ENCODE data around the gene BCL2A1. TPM values are rescaled to one million over a fixed set of nuclear protein-coding genes. Genes with fewer than 3 reads are reported as not detected.

Gene BCL2A1
- total RNA-seq, 1 donor from 2014 or later: 0.26 TPM

DNA sequence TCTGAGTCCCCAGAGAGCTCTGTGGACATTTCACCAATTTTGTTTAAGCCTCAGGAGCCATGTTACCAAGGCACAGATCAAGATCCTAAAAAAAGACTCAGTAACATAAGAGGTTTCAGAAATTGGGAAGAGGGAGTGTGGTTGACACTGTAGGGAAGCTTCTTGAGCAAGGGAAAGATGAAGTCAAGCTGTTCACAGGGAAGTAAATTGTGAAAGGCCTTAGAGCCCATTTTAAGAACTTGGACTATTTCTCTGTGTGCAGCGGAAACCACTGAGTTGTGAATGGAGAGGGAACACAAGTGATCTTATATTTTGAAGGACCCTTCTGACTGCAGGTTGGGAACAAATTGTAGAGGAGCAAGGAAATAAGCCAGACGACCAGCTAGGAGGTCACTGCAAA lies 18.7 kb downstream of the BCL2A1 start:
- Histone ChIP-seq H3K36me3 (ENCODE audit: control insufficient read depth, insufficient read depth, low read length) (no peaks in the 10 kb centered on the region), H3K4me3 (ENCODE audit: low read depth, low read length) (no peak overlapping the region), H3K27me3 (ENCODE audit: control insufficient read depth, insufficient read depth, low read length) (no peaks in the 10 kb centered on the region)
- FAIRE-seq (no peak), DNase-seq (ENCODE audit: low read depth) (no peak)
- TF ChIP-seq, protein P1, sequence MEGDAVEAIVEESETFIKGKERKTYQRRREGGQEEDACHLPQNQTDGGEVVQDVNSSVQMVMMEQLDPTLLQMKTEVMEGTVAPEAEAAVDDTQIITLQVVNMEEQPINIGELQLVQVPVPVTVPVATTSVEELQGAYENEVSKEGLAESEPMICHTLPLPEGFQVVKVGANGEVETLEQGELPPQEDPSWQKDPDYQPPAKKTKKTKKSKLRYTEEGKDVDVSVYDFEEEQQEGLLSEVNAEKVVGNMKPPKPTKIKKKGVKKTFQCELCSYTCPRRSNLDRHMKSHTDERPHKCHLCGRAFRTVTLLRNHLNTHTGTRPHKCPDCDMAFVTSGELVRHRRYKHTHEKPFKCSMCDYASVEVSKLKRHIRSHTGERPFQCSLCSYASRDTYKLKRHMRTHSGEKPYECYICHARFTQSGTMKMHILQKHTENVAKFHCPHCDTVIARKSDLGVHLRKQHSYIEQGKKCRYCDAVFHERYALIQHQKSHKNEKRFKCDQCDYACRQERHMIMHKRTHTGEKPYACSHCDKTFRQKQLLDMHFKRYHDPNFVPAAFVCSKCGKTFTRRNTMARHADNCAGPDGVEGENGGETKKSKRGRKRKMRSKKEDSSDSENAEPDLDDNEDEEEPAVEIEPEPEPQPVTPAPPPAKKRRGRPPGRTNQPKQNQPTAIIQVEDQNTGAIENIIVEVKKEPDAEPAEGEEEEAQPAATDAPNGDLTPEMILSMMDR (IDR thresholded peaks at IDR 0.05; ENCODE audit: insufficient read depth, low read length, severe bottlenecking): no peak

GRCh38 chr15:79950247-79950646 lies 20.7 kb downstream of the BCL2A1 start:
- Histone ChIP-seq H3K4me3 (ENCODE audit: low read depth, low read length) (no peak overlapping the region), H3K27me3 (ENCODE audit: control insufficient read depth, insufficient read depth, low read length) (no peaks in the 10 kb centered on the region), H3K36me3 (ENCODE audit: control insufficient read depth, insufficient read depth, low read length) (no peaks in the 10 kb centered on the region)
- FAIRE-seq (no peak), DNase-seq (ENCODE audit: low read depth) (no peak)
- TF ChIP-seq, protein P1 (IDR thresholded peaks at IDR 0.05; ENCODE audit: insufficient read depth, low read length, severe bottlenecking): no peak

GRCh38 chr15:79948761-79949160 lies 22.2 kb downstream of the BCL2A1 start:
- no peaks in the 10 kb centered on the region for H3K27me3 ChIP-seq (ENCODE audit: control insufficient read depth, insufficient read depth, low read length)
- TF ChIP-seq, protein P1 (IDR thresholded peaks at IDR 0.05; ENCODE audit: insufficient read depth, low read length, severe bottlenecking): no peak
- DNase-seq (ENCODE audit: low read depth) (no peak), FAIRE-seq (no peak)
- H3K36me3 ChIP-seq (ENCODE audit: control insufficient read depth, insufficient read depth, low read length): no peaks in the 10 kb centered on the region
- no peak overlapping the region for H3K4me3 ChIP-seq (ENCODE audit: low read depth, low read length)

DNA sequence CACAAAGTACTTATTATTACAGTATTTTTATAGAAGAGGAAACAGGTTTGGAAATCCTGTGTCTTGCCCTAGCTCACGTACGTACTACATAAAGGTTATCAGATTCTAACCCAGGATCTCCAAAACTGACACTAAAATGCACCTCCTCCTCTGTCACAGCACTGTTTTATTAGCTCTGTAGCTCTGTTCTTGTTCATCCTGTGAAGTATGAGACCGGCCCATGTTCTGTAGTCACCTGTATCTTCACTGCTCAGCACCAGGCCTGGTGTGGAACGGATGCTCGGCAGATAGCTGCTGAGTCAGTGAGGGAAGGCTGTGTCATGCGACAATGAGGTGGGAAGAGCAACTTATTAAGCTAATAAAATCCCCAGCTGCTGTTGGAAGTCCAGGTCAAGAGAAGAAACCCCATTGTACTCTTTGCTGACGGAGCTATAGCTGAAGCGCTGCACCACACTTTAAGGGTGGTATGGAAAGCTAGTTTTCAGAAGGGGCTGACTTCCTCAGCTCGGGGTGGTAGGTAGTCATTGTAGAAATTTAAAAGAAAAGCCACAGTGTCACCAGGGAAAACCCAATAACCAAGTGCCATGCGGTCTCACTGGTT lies 22.8 kb downstream of the BCL2A1 start:
- no peaks in the 10 kb centered on the region for H3K27me3 ChIP-seq (ENCODE audit: control insufficient read depth, insufficient read depth, low read length)
- DNase-seq (ENCODE audit: low read depth): no peak
- no peak overlapping the region for H3K4me3 ChIP-seq (ENCODE audit: low read depth, low read length)
- no peak for FAIRE-seq
- TF ChIP-seq, protein P1 (IDR thresholded peaks at IDR 0.05; ENCODE audit: insufficient read depth, low read length, severe bottlenecking): no peak
- H3K36me3 ChIP-seq (ENCODE audit: control insufficient read depth, insufficient read depth, low read length): no peaks in the 10 kb centered on the region

GRCh38 chr15:79947009-79947408 lies 24.0 kb downstream of the BCL2A1 start:
- no peaks in the 10 kb centered on the region for H3K27me3 ChIP-seq (ENCODE audit: control insufficient read depth, insufficient read depth, low read length)
- H3K36me3 ChIP-seq (ENCODE audit: control insufficient read depth, insufficient read depth, low read length): no peaks in the 10 kb centered on the region
- no peak overlapping the region for H3K4me3 ChIP-seq (ENCODE audit: low read depth, low read length)
- DNase-seq (ENCODE audit: low read depth) (no peak), FAIRE-seq (no peak)
- TF ChIP-seq, protein P1 (IDR thresholded peaks at IDR 0.05; ENCODE audit: insufficient read depth, low read length, severe bottlenecking): no peak

DNA sequence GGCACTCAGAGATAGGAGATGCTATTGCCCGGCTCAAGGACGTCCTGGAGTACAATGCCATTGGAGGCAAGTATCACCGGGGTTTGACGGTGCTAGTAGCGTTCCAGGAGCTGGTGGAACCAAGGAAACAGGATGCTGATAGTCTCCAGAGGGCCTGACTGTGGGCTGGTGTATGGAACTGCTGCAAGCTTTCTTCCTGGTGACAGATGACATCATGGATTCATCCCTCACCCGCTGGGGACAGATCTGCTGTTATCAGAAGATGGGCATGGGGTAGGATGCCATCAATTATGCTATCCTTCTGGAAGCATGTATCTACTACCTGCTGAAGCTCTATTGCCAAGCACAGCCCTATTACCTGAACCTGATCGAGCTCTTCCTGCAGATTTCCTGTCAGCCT lies 26.4 kb downstream of the BCL2A1 start:
- TF ChIP-seq, protein P1 (IDR thresholded peaks at IDR 0.05; ENCODE audit: insufficient read depth, low read length, severe bottlenecking): no peak
- H3K27me3 ChIP-seq (ENCODE audit: control insufficient read depth, insufficient read depth, low read length): no peaks in the 10 kb centered on the region
- no peaks in the 10 kb centered on the region for H3K36me3 ChIP-seq (ENCODE audit: control insufficient read depth, insufficient read depth, low read length)
- DNase-seq (ENCODE audit: low read depth) (no peak), FAIRE-seq (no peak)
- H3K4me3 ChIP-seq (ENCODE audit: low read depth, low read length): no peak overlapping the region

Measured in bronchial epithelial cell (primary cell).